GM12891 (cell line): ENCODE results near the gene CREB3L1.

Experiments used
- POLR2A ChIP-seq: IDR thresholded peaks from 2 replicates; pipeline ENCODE4 v1.6.1; 2011; ENCODE audit warnings: low read depth, low read length, control low read depth
- POLR2AphosphoS5 ChIP-seq: IDR thresholded peaks from 2 replicates; pipeline ENCODE4 v1.6.1; 2011; ENCODE audit warnings: low read depth, low read length, control low read depth

DNA sequence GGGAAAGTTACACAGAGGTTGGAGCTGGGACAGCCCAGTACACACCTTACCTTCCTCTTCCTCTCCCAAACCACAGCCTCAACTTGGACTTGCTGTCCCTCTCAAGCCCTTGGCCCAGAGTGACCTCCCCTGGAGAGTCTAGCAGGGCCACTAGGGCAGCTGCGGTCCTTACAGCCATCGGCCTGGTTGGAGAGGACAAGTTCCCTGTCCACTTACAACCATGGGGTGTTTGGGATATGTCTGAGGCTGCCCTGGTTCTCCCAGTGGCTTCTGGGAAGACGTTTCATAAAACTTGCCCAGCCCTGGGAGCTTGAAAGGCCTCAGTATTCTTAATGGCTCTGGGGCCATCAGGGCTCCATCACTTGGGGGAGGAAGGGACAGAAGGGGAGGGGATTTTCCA lies 56.7 kb downstream of the CREB3L1 start:
- TF ChIP-seq POLR2A = no peak
- TF ChIP-seq POLR2AphosphoS5 = no peak
